Kidney epithelial cell (primary cell): ENCODE data around the gene H2AZ2. TPM values are rescaled to one million over a fixed set of nuclear protein-coding genes. Genes with fewer than 3 reads are reported as not detected.
"Not testable (repeated sequence)": the region's sequence is repeated elsewhere in the genome, so short reads cannot be mapped to it uniquely, and the experiment has no call there.

Experiments
- DNase-seq: peaks from one replicate; pipeline ENCODE4 v3.0.0-alpha.2; 2010; ENCODE audit warnings: low read depth
- H3K27me3 ChIP-seq: 2 replicates; pipeline ENCODE4 v1.6.0; 2011; ENCODE audit warnings: low read length; ENCODE audit not compliant: control insufficient read depth, insufficient read depth
- H3K36me3 ChIP-seq: 2 replicates; pipeline ENCODE4 v1.5.1; 2011; ENCODE audit warnings: low read length; ENCODE audit not compliant: control insufficient read depth, insufficient read depth
- H3K4me3 ChIP-seq: 2 replicates; pipeline ENCODE4 v1.5.1; 2011; ENCODE audit warnings: low read depth, mild to moderate bottlenecking, control low read depth, low read length
- total RNA-seq: library from RNA; depleted of rRNA; stranded (reverse); fragments of >200 nt; gene quantifications from 2 replicates; pipeline ENCODE4 v1.2.3, GENCODE V29; 2015
- TF ChIP-seq, protein P1 (sequence below): IDR thresholded peaks from 2 replicates; pipeline ENCODE4 v1.5.1; 2011; ENCODE audit warnings: mild to moderate bottlenecking, moderate library complexity, low read length, control low read depth, inconsistent platforms; ENCODE audit not compliant: insufficient read depth, poor library complexity, severe bottlenecking

Gene H2AZ2
- total RNA-seq, 1 donor from 2014 or later, result 148 TPM

DNA sequence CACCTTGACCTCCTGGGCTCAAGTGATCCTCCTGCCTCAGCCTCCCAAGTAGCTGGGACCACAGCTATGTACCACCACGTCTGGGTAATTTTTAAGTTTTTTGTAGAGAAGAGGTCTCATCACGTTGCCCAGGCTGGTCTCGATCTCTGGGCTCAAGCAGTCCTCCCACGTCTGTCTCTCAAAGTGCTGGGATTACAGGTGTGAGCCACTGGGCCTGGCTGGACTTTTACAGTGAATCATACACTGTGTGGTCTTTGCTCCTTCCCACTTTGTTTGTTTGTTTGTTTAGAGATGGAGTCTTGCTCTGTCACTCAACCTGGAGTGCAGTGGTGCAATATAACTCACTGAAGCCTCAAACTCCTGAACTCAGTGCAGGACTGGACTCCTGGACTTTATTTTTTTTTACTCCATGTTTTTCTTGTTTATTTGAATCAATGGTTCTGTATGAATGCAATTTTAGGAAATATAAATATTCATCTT, 38.9 kb downstream of the H2AZ2 start:
- Histone ChIP-seq H3K27me3 (no peaks in the 10 kb centered on the region), H3K4me3 (no peak overlapping the region), H3K36me3 (no peaks in the 10 kb centered on the region)
- TF ChIP-seq, protein P1, sequence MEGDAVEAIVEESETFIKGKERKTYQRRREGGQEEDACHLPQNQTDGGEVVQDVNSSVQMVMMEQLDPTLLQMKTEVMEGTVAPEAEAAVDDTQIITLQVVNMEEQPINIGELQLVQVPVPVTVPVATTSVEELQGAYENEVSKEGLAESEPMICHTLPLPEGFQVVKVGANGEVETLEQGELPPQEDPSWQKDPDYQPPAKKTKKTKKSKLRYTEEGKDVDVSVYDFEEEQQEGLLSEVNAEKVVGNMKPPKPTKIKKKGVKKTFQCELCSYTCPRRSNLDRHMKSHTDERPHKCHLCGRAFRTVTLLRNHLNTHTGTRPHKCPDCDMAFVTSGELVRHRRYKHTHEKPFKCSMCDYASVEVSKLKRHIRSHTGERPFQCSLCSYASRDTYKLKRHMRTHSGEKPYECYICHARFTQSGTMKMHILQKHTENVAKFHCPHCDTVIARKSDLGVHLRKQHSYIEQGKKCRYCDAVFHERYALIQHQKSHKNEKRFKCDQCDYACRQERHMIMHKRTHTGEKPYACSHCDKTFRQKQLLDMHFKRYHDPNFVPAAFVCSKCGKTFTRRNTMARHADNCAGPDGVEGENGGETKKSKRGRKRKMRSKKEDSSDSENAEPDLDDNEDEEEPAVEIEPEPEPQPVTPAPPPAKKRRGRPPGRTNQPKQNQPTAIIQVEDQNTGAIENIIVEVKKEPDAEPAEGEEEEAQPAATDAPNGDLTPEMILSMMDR, result no peak
- no peak for DNase-seq

DNA sequence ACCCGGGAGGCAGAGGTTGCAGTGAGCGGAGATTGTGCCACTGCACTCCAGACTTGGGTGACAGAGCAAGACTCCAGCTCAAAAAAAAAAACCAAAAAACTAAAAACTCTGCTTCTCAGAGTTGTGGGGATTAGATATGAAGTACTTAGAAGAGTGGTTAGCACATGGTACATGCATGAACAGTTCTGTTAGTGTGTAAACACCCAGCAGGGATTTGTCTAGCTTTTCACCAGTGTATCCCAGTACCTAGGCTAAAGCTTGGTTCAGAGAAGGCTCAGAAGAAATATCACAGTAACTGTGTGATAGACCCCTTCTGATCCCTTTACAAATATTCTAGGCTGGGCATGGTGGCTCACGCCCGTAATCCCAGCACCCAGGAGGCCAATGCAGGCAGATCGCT, 41.9 kb downstream of the H2AZ2 start:
- Histone ChIP-seq H3K36me3 (peaks cover 6% of the 10 kb centered on the region), H3K27me3 (no peaks in the 10 kb centered on the region), H3K4me3 (no peak overlapping the region)
- TF ChIP-seq, protein P1, result no peak
- DNase-seq, result no peak

DNA sequence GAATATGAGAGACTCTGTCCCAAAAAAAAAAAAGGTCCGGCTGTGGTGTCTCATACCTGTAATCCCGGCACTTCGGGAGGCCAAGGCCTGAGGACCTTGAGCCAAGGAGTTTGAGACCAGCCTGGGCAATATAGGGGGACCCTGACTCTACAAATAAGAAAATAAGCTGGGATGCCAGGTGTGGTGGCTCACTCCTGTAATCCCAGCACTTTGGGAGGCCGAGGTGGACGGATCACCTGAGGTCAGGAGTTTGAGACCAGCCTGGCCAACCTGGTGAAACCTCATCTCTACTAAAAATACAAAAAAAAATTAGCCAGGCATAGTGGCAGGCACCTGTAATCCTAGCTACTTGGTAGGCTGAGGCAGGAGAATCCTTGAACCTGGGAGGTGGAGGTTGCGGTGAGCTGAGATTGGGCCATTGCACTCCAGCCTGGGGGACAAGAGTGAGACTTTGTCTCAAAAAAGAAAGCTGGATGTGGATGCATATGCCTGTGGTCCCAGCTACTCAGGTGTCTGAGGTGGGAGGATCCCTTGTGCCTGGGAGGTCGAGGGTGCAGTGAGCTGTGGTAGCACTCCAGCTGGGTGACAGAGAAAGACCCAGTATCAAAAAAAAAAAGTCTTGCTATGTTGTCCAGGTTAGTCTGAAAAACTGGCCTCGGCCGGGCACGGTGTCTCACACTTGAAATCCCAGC, 43.9 kb downstream of the H2AZ2 start:
- H3K36me3 ChIP-seq, H3K4me3 ChIP-seq, H3K27me3 ChIP-seq, DNase-seq: not testable (repeated sequence)

DNA sequence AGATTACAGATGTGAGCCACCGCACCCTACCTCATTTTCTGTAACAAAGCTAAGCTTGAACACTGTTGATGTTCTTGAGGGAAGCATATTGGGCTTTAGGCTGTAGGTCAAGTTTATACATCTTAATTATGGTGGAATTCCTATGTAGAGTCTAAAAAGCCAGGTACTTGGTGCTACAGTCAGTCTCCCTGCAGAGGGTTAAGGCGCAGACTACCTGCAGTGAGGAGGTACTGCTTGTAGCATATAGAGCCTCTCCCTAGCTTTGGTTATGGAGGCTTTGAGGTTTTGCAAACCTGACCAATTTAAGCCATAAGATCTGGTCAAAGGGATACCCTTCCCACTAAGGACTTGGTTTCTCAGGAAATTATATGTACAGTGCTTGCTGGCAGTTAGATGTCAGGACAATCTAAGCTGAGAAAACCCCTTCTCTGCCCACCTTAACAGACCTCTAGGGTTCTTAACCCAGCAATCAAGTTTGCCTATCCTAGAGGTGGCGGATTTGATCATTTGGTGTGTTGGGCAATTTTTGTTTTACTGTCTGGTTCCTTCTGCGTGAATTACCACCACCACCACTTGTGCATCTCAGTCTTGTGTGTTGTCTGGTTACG, 45.4 kb downstream of the H2AZ2 start:
- TF ChIP-seq, protein P1, result no peak
- no peaks in the 10 kb centered on the region for H3K27me3 ChIP-seq
- no peak for DNase-seq
- H3K36me3 ChIP-seq, result peaks cover 10% of the 10 kb centered on the region
- H3K4me3 ChIP-seq, result no peak overlapping the region

DNA sequence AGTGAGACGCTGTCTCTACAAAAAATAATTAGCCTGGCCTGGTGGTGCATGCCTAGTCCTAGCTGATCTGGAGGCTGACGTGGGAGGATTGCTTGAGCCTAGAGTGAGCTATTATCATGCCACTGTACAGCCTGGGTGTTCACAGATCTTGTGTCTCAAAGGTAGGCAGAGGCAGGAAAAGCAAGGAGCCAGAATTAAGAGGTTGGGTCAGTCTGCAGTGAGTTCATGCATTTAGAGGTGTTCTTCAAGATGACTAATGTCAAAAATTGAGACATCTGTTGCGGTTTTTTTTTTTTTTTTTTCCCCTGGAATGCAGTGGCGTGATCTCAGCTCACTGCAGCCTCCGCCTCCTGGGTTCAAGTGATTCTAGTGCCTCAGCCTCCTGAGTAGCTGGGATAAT, 46.0 kb downstream of the H2AZ2 start:
- DNase-seq, result no peak
- Histone ChIP-seq H3K36me3 (peaks cover 10% of the 10 kb centered on the region), H3K4me3 (no peak overlapping the region)

DNA sequence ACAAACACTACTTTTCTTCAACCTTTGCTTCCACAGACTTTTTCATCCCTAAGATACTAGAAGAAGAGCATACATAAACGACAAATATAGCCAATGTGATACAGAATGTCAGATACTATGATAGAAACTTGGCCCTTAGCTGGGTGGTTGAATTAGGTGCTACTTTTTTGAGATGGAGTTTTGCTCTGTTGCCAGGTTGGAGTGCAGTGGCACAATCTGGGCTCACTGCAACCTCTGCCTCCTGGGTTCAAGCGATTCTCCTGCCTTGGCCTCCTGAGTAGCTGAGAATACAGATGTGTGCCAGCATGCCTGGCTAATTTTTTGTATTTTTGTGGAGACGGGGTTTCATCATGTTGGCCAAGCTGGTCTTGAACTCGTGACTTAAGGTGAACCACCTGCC, 47.9 kb downstream of the H2AZ2 start:
- Histone ChIP-seq H3K27me3 (no peaks in the 10 kb centered on the region), H3K4me3 (no peak overlapping the region), H3K36me3 (peaks cover 10% of the 10 kb centered on the region)
- TF ChIP-seq, protein P1, result no peak
- DNase-seq, result no peak

More for the DNA sequence above, 46.0 kb downstream of the H2AZ2 start:
- TF ChIP-seq, protein P1, result no peak
- H3K27me3 ChIP-seq, result no peaks in the 10 kb centered on the region
